K562 (cell line): ENCODE results near the gene RUFY2. TPM values are rescaled to one million over a fixed set of nuclear protein-coding genes. Genes with fewer than 3 reads are reported as not detected.
A peak's percentile ranks its signal among the peaks of the same experiment; 100 is the strongest.

Source experiments
- CBX3 ChIP-seq, 2 experiments: IDR thresholded peaks; 1 replicate in 1 of 2; 2 replicates in 1 of 2; pipeline ENCODE4 v1.6.1; 2012; ENCODE audit warnings: inconsistent platforms in 2 of 2, low read length in 2 of 2, borderline replicate concordance in 1 of 2, control low read depth in 1 of 2
- CCAR2 ChIP-seq: fragments of 200-400 bp; formaldehyde crosslinking; IDR thresholded peaks from 2 replicates; pipeline ENCODE4 v1.6.1; 2017; ENCODE audit warnings: mild to moderate bottlenecking, low read depth, low read length
- ELF2 ChIP-seq: fragments of 250-450 bp; sonication (Bioruptor Pico); IDR thresholded peaks from 2 replicates; pipeline ENCODE4 v1.5.0; 2021; ENCODE audit warnings: mild to moderate bottlenecking
- KDM2B ChIP-seq: fragments of 250-450 bp; sonication (Bioruptor Pico); IDR thresholded peaks from 2 replicates; pipeline ENCODE4 v1.8.0; 2021; ENCODE audit warnings: mild to moderate bottlenecking, moderate library complexity
- MECOM ChIP-seq: fragments of 250-450 bp; sonication (Bioruptor Pico); IDR thresholded peaks from 2 replicates; pipeline ENCODE4 v1.8.0; 2022; ENCODE audit warnings: inconsistent platforms
- MEIS2 ChIP-seq: fragments of 450-650 bp; IDR thresholded peaks from 2 replicates; pipeline ENCODE4 v1.6.1; 2014; ENCODE audit warnings: mild to moderate bottlenecking; ENCODE audit not compliant: partially characterized antibody
- MXI1 ChIP-seq: IDR thresholded peaks from 2 replicates; pipeline ENCODE4 v1.6.1; 2011; ENCODE audit warnings: low read depth, mild to moderate bottlenecking, improper control_type of control experiment, low read length
- MYBL2 ChIP-seq, 2 experiments: fragments of 450-650 bp in 1 of 2; sonication (generic) in 1 of 2; formaldehyde crosslinking in 1 of 2; IDR thresholded peaks; 2 replicates each; pipeline versions ENCODE4 v1.6.1 to v1.8.1; 2017 to 2022; ENCODE audit warnings: borderline replicate concordance in 1 of 2, inconsistent platforms in 1 of 2, low read depth in 1 of 2, mild to moderate bottlenecking in 1 of 2, missing genetic modification reagents in 1 of 2, moderate library complexity in 1 of 2
- PHF20 ChIP-seq: fragments of 450-650 bp; IDR thresholded peaks from 2 replicates; pipeline ENCODE4 v1.6.1; 2018; ENCODE audit not compliant: partially characterized antibody
- PHTF2 ChIP-seq: fragments of 250-450 bp; sonication (Bioruptor Pico); IDR thresholded peaks from 2 replicates; pipeline ENCODE4 v1.5.0; 2021; ENCODE audit warnings: mild to moderate bottlenecking
- POLR3G ChIP-seq: IDR thresholded peaks from 2 replicates; pipeline ENCODE4 v1.6.1; 2011; ENCODE audit not compliant: insufficient read length, insufficient replicate concordance; ENCODE audit errors: extremely low read depth
- SMARCA4 ChIP-seq: fragments of 450-650 bp; IDR thresholded peaks from 2 replicates; pipeline ENCODE4 v1.6.1; 2016
- SMC3 ChIP-seq: conservative IDR thresholded peaks from 2 replicates; pipeline ENCODE4 v1.6.1; 2011; ENCODE audit warnings: low read depth, low read length, improper control_type of control experiment; ENCODE audit not compliant: insufficient read depth
- TBP ChIP-seq: optimal IDR thresholded peaks from 2 replicates; pipeline ENCODE3; 2011; ENCODE audit warnings: low read depth, low read length, improper control_type of control experiment
- TEAD4 ChIP-seq, 2 experiments: sonication (generic) in 1 of 2; formaldehyde crosslinking in 1 of 2; IDR thresholded peaks; 2 replicates each; pipeline versions ENCODE4 v1.6.1 to v1.8.0; 2012 to 2022; ENCODE audit warnings: borderline replicate concordance in 1 of 2, inconsistent platforms in 1 of 2, low read length in 1 of 2, mild to moderate bottlenecking in 1 of 2, missing genetic modification reagents in 1 of 2
- ZNF24 ChIP-seq: fragments of 450-650 bp; IDR thresholded peaks from 2 replicates; pipeline ENCODE4 v1.6.1; 2016
- ZNF589 ChIP-seq: fragments of 200-800 bp; sonication (Bioruptor generic); IDR thresholded peaks from 2 replicates; pipeline ENCODE4 v1.6.1; 2016; ENCODE audit warnings: low read depth, missing genetic modification characterization, missing compliant biosample characterization
- polyA plus RNA-seq, 8 experiments: library from polyadenylated mRNA; depleted of rRNA in 4 of 8; stranded (reverse) in 5 of 8; unstranded in 3 of 8; fragments of >200 nt; fragmentation: Nextera tagmentation in 2 of 8; fragmentation: Illumina TruSeq in 1 of 8; extraction: Ambion mirVana in 2 of 8; extraction: Trizol in 1 of 8; gene quantifications; 2 replicates each; pipeline versions ENCODE4 v1.2.1 to v1.2.3, GENCODE V29; 2011 to 2014; ENCODE audit warnings: inconsistent platforms in 1 of 8, missing spikeins in 1 of 8
- total RNA-seq, 7 experiments: library from RNA; depleted of rRNA in 6 of 7; stranded (reverse); fragments of >200 nt in 6 of 7; fragmentation: Illumina TruSeq in 2 of 7; extraction: Trizol in 2 of 7; gene quantifications; 2 replicates each; pipeline versions ENCODE4 v1.2.1 to v1.2.3, GENCODE V29; 2011 to 2021; ENCODE audit warnings: low replicate concordance in 1 of 7
- TF ChIP-seq, protein P1 (sequence below), 2 experiments: fragments of 450-650 bp; IDR thresholded peaks; 2 replicates each; pipeline ENCODE4 v1.6.1; 2018; ENCODE audit warnings: mild to moderate bottlenecking in 2 of 2, low read depth in 1 of 2; ENCODE audit not compliant: partially characterized antibody in 2 of 2
- TF ChIP-seq, protein P2 (sequence below): fragments of 450-650 bp; IDR thresholded peaks from 2 replicates; pipeline ENCODE4 v1.6.1; 2018; ENCODE audit not compliant: partially characterized antibody

The RUFY2 gene
- total and polyA plus RNA-seq, 9 of the 15 experiments (the other 6 are each of a cell fraction or from before 2014, with no cell fraction given) = 3.7 to 20.1 (median 12.6) TPM

DNA sequence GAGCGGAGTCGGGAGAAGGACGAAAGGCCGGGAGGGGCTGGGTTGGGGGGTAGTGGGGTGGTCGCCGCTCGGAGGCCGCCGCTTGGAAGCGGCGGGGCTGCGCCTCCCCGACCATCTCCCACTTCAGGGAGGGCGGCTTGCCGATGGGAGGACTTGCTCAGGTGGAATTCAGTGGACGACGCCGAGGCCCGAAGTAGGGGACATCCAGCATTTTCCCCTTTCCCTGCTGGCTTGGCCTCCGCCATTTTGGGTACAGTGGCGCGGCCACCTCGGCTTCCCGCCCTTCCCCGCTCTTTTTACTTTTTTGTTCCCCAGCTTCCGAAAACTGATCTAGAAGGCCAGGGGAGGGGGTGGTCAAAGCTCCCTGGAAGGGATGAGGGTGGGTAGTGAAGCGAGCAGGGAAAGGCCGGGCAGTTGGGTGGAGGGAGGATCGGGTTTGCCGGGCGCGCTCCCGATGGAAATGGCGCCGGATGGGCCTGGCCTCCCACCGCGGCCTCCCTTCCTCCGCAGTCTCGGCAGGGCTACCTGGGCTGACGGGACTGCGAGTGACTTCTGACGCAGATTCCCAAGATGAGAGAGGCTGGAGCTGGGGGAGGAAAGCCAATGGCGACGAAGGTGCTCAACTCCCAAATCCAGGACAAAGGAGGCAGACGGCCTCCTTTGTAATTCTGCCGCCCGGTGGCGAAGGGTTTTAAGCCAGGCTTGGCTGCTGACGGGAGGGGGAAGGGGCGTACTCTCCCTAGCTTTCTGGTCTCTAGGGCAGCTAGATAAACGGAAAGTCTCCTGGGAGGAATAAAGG lies 74.6 kb downstream of the RUFY2 start, which contains the start of gene PBLD (continued):
- TF ChIP-seq, protein P1, sequence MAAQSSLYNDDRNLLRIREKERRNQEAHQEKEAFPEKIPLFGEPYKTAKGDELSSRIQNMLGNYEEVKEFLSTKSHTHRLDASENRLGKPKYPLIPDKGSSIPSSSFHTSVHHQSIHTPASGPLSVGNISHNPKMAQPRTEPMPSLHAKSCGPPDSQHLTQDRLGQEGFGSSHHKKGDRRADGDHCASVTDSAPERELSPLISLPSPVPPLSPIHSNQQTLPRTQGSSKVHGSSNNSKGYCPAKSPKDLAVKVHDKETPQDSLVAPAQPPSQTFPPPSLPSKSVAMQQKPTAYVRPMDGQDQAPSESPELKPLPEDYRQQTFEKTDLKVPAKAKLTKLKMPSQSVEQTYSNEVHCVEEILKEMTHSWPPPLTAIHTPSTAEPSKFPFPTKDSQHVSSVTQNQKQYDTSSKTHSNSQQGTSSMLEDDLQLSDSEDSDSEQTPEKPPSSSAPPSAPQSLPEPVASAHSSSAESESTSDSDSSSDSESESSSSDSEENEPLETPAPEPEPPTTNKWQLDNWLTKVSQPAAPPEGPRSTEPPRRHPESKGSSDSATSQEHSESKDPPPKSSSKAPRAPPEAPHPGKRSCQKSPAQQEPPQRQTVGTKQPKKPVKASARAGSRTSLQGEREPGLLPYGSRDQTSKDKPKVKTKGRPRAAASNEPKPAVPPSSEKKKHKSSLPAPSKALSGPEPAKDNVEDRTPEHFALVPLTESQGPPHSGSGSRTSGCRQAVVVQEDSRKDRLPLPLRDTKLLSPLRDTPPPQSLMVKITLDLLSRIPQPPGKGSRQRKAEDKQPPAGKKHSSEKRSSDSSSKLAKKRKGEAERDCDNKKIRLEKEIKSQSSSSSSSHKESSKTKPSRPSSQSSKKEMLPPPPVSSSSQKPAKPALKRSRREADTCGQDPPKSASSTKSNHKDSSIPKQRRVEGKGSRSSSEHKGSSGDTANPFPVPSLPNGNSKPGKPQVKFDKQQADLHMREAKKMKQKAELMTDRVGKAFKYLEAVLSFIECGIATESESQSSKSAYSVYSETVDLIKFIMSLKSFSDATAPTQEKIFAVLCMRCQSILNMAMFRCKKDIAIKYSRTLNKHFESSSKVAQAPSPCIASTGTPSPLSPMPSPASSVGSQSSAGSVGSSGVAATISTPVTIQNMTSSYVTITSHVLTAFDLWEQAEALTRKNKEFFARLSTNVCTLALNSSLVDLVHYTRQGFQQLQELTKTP (IDR thresholded peaks at IDR 0.05; ENCODE audit: low read depth in 1 of 2, partially characterized antibody in 2 of 2) = peak; percentile 70 to 80
- TF ChIP-seq CBX3 (IDR thresholded peaks at IDR 0.05; ENCODE audit: borderline replicate concordance in 1 of 2, low read length in 2 of 2) (no peak), MEIS2 (peak; percentile 9), CCAR2 (no peak), MXI1 (0 out of 2 replicates have a peak, but pooled peaks have one; percentile 14), ZNF24 (peak; percentile 80), PHTF2 (CRISPR knock-in tag) (no peak; the same call in 1 of the 2 replicates), ZNF589 (CRISPR knock-in tag) (peak; percentile 70; the same call in 1 of the 2 replicates), POLR3G (no peak), KDM2B (CRISPR knock-in tag) (no peak), TEAD4 (IDR thresholded peaks at IDR 0.05; ENCODE audit: low read length) (no peak), TEAD4 (CRISPR knock-in tag; IDR thresholded peaks at IDR 0.05; ENCODE audit: borderline replicate concordance) (no peak), MYBL2 (IDR thresholded peaks at IDR 0.05; ENCODE audit: low read depth) (peak; percentile 72), MYBL2 (CRISPR knock-in tag; IDR thresholded peaks at IDR 0.05; ENCODE audit: borderline replicate concordance) (no peak), SMC3 (peak; percentile 40; the same call in 1 of the 2 replicates), PHF20 (peak; percentile 44), TBP (no peak), MECOM (no peak), SMARCA4 (peak; percentile 67), ELF2 (CRISPR knock-in tag) (peak; percentile 39; the same call in 1 of the 2 replicates)
- TF ChIP-seq, protein P2, sequence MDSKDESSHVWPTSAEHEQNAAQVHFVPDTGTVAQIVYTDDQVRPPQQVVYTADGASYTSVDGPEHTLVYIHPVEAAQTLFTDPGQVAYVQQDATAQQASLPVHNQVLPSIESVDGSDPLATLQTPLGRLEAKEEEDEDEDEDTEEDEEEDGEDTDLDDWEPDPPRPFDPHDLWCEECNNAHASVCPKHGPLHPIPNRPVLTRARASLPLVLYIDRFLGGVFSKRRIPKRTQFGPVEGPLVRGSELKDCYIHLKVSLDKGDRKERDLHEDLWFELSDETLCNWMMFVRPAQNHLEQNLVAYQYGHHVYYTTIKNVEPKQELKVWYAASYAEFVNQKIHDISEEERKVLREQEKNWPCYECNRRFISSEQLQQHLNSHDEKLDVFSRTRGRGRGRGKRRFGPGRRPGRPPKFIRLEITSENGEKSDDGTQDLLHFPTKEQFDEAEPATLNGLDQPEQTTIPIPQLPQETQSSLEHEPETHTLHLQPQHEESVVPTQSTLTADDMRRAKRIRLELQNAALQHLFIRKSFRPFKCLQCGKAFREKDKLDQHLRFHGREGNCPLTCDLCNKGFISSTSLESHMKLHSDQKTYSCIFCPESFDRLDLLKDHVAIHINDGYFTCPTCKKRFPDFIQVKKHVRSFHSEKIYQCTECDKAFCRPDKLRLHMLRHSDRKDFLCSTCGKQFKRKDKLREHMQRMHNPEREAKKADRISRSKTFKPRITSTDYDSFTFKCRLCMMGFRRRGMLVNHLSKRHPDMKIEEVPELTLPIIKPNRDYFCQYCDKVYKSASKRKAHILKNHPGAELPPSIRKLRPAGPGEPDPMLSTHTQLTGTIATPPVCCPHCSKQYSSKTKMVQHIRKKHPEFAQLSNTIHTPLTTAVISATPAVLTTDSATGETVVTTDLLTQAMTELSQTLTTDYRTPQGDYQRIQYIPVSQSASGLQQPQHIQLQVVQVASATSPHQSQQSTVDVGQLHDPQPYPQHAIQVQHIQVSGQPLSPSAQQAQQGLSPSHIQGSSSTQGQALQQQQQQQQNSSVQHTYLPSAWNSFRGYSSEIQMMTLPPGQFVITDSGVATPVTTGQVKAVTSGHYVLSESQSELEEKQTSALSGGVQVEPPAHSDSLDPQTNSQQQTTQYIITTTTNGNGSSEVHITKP = peak; percentile 16
